HG02571 (cell line): ENCODE results near the gene RIOX2.

ENCODE experiments used
- ATAC-seq: cut with Tn5 transposase; IDR thresholded peaks from one replicate; pipeline ENCODE4 v1.9.1; 2021; ENCODE audit warnings: mild to moderate bottlenecking, moderate library complexity; ENCODE audit not compliant: unreplicated experiment

The RIOX2 gene

DNA sequence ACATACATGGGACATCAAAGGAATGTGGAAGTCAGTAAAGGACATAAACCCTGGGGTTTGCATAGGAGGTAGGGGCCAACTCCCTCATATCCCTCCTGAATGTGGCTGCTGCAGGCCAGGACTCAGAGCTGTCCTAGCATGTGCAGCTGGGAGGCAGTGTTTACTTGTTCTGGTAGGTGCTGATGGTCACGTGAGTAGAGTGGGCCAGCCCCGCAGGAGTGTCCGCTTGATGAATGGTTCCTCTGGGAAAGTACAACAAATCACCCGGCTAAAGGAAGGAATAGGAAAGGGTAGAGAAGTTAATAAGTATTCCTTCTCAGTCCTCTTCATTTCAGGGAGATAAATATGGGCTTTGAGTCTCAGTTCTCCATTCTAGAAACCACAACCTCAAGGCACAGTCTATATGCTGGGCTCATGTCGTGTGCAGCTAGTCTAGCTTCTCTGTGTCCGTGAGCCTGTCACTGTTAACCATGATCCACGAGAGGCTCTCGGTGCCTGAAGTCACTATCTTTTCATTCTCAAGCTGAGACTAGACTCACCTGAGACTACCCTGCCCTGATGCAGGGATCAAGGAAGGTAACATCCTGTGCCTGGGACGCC, 17.9 kb downstream of the RIOX2 start:
- ATAC-seq, result no peak

- no peak for ATAC-seq
Measured at GRCh38 chr3:97952872-97953271, 19.4 kb downstream of the RIOX2 start.

GRCh38 chr3:97952280-97952679, 20.0 kb downstream of the RIOX2 start:
- ATAC-seq, result no peak

DNA sequence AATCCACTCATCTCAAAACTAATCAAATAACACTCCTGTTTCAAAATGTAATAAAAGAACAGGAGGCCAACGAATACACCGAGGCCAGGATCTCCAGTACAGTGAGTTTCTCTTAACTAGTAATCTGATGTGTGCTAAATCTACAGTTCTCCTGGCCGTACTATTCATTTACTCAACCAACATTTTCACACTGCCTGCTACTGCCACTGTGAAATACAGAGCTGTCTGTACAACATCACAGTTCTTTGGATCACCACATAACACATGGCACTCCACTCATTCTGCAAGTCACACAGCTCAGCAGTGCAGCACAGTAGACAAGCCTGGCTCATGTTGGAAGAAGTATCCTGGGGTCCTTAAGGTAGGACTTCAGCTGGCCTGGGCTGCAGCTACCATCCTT, 21.9 kb downstream of the RIOX2 start:
- ATAC-seq, result no peak

DNA sequence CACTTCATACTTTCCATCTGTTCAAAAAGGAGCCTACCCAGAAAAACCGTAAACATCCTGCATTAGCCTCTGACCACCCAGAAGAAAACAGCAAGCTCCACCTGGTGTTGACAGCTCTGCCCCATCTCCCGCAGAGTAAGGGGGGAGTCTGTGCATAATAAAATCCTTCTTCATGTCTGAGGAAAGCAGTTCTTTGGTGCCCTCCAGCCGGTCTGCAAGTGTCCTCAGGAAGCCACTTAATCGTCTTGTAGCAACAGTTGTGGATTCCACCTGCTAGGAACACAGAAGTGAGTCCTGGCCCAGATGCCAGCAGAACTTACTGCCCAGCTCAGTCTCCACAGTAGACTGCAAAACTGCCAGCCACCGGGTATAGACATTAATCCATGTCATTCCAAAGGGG, 22.5 kb downstream of the RIOX2 start:
- ATAC-seq, result no peak

DNA sequence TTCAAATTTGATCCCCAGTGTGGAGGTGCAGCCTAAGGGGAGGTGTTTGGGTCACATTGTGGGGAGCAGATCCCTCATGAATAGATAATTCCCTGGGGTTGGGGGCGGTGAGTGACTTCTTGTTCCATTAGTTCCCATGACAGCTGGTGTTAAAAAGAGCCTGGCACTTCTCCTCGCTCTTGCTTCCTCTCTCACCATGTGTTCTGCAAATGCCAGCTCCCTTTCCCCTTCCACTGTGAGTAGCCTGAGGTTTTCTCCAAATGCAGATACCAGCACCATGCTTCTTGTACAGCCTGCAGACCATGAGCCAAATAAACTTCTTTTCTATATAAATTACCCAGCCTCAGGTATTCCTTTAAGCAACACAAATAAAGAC, 23.1 kb downstream of the RIOX2 start:
- no peak for ATAC-seq

DNA sequence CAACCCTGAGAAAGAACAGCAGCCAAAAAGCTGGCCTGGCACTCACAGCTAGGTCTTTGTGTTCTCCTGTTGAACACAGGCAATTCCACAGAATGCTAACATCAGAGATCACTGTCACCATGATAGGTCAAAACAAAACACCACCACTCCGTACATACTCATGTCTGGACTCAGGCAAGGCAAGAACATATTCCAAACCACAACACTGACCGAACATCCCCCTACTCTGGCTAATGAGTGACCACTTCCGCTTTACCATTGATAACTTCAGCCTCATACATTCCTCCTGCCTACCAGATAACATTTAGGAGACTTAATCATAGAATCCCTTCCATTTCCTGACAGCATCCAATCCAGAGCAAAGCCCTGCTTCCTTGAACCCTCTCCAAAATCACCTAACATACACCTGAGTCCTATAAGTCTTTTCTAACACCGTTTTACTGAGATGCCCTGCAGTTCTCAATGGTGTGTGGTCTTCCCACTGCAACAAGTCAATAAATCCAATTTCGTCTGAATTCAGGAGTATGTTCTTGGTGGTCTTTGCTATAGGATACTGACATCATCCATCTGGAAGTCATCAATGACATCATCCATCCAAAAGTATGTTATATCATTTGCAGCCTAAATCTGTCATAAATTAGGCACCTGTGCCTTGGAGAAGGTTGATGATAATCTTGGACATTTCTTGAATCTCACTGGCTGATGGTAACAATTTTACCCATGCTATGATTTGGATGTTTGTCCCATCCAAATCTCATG, 23.7 kb downstream of the RIOX2 start:
- ATAC-seq, result no peak

DNA sequence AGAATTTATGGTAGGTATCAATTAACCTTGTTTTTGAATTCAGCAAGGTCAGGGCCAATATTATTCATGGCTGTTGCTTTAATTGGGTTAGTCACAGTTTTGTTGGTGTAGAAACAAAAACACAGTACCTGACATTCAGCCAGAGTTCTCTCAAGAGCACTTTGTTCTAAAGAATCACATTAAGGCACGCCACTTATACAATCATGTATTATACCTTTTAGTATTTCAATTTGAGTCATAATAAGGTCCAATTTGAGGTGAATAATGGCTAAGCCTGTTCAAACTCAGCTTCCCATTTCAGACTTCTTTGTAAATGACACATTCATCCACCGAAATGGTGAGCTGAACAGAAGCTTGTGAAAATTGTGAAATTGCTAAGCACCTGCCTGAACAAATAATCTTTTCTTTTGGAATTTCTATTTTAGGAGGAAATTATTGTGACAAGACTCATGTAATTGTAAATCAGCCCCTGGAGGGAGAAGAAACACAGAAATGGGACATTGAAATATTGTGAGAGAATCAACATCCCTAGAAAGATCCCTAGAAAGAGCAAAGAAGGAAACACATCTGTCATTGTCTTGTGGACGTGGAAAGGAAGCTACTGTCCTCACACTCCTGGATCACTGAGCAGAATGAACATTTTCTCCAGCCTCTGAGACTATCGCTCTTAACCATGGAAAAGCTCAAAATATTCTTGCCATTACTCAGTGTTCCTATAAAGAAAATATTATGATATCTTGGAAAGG, 29.3 kb downstream of the RIOX2 start:
- ATAC-seq, result no peak

DNA sequence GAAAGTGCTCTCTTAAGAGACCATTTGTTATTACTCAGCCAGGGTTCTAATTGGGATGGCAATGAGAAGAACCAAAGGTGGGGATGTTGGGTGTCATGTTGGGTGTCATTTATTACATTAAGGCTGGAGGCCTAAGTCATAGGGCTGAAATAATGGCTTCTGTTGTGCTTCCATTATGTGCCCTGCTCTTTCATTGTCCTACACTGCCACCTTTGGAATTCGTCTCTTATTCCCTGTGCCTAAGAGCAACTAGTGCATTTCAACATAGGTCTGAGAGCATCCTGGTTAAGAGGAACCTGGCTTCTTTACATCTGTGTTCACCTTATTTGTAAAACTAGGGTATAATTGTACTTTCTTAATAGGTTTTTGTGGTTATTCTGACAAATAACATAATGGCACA, 32.2 kb downstream of the RIOX2 start:
- no peak for ATAC-seq

- no peak for ATAC-seq
Measured at GRCh38 chr3:97939401-97939800, 32.8 kb downstream of the RIOX2 start.

DNA sequence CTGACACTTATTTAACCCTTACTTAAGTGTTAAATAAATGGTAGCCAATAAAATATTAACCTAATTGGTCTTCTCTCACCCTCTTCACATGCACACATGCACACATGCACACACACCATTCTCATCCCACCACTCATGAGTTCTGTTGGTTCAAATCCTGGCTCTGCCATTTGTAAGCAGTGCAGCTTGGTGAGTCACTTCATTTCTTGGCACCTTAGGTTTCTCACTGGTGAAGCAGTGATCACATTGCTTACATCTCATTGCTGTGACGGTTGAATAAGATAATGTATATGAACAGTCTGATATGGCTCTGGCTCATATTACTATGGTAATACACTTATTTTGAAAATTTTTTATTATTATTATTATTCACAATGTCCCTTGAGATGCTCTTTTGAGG, 33.8 kb downstream of the RIOX2 start:
- no peak for ATAC-seq

GRCh38 chr3:97937205-97937604, 35.0 kb downstream of the RIOX2 start:
- ATAC-seq, result no peak

DNA sequence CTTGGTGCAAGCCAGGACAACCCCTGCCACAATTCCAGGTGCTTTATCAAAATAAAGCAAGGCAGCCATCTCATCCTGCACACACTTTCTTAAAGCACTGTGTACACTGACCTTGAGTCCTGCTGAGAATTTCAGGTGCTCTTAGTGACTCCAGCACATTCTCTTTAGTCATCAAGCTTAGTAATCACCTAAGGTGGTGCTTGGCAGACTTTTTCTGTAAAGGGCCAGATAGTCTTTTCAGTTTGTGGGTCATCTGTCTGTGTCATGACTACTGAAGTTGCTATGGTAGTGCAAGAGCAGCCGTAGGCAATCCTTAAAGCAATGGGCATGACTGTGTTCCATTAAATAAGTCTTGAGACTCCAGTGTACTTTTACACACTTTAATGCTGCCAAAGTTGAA, 36.4 kb downstream of the RIOX2 start:
- no peak for ATAC-seq

DNA sequence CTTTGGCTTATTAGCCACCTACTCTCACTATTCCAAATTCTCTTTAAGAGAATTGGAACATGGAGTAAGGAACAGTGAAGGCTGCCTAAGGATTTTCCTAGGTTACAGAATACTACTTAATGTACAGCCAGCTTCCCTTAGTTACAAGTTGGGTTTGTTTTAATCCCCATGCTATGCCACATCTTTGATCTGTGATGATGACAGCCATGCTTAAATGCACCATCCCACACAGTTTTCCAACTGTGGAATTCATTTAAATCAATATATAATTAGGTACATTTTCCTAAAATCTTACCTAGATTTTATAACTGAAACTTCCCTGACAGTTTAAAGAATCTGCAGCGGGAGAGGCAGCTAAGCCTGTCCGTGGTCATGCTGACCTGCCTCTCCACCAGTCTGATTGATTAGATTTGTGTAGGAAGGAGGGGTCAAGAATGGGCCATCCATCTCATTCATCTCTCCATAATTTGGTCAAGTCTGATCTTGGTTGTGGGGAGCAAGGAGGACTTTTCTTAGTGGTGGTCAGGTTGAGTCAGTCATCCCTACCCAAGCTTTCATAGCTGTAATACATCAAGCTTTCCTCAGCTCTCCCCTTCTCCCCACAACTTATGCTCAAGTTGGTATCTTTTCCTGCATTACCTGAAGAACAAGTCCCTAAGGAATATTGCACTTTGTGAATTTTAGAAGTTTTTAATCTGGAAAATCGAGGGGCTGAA, 37.1 kb downstream of the RIOX2 start:
- ATAC-seq, result no peak

DNA sequence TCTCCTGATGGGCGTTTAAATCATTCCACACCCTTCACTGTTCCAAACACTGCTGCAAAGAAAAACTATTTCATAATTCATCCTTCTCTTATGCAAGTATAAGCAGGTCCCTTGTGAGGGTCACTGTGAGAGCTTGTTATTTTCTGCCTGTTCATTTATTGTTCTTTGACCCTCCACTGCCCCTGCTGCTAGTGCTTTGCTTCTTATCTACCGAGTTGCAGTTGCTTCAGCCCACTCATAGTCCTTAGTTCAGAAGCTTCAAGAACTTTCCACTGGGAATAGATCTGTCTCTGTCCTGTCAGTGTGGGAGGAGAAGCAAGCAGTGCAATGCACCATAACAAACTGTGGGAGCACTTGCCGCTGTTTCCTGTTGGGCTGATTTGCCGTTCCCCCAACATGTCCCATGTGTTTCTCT, 39.8 kb downstream of the RIOX2 start:
- ATAC-seq, result no peak

DNA sequence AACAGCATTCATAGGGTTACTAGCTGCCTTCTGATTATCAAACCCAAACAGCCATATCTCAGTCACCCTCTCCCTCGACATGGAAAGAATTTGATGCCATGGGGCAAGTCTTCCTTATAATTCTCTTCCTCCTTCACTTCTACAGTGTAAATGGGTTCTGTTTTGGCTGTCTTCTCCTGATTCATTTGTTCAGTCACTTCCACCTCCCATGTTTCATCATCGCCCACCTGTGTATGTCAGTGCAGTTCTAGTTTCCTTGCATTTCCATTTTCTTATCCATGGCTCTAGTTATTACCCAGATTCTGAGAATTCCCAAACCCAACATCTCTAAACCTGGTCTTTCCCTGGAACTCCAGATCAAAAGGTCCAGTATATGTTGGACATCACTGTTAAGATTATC, 41.0 kb downstream of the RIOX2 start:
- ATAC-seq, result no peak

- no peak for ATAC-seq
Measured at GRCh38 chr3:97930018-97930417, 42.2 kb downstream of the RIOX2 start.

GRCh38 chr3:97928986-97929385, 43.2 kb downstream of the RIOX2 start:
- no peak for ATAC-seq

GRCh38 chr3:97927704-97928103, 44.5 kb downstream of the RIOX2 start:
- no peak for ATAC-seq

DNA sequence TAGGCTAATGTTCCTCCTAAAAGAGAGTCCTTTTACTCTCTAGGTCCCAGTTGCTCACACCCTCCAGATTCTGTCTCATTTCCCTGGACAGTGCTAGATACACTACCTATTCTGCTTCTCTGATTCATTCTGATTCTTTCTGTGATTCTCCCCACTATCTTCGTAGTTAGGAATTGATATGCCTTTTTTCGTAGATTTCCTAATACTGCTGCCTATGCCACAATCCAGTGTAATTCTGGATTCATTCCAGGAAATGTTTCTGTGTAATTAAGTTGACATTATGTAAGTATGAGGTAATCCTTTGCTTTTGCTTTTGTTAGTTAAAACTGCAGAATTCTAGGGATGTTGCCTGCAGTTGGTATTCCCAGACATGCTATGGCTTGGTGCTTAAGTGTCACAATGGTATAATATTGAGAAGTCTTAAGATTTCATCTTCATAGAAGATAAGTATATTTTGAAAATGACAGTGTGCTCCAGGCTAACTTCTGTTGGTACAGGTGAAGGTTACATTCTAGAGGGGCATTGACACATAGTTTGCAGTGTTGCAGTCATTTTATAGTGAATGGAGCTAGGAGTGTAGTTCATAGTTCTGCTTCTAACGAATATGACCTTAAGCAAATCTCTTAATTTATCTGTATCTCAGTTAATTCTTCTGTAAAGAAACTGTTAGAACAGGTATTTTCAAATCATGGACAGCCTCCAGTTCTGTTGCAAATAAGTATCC, 54.3 kb downstream of the RIOX2 start:
- ATAC-seq, result no peak

- no peak for ATAC-seq
Measured at GRCh38 chr3:97916576-97916975, 55.7 kb downstream of the RIOX2 start.
